Measurements from ENCODE around the gene KLC4.

The KLC4 gene

DNA sequence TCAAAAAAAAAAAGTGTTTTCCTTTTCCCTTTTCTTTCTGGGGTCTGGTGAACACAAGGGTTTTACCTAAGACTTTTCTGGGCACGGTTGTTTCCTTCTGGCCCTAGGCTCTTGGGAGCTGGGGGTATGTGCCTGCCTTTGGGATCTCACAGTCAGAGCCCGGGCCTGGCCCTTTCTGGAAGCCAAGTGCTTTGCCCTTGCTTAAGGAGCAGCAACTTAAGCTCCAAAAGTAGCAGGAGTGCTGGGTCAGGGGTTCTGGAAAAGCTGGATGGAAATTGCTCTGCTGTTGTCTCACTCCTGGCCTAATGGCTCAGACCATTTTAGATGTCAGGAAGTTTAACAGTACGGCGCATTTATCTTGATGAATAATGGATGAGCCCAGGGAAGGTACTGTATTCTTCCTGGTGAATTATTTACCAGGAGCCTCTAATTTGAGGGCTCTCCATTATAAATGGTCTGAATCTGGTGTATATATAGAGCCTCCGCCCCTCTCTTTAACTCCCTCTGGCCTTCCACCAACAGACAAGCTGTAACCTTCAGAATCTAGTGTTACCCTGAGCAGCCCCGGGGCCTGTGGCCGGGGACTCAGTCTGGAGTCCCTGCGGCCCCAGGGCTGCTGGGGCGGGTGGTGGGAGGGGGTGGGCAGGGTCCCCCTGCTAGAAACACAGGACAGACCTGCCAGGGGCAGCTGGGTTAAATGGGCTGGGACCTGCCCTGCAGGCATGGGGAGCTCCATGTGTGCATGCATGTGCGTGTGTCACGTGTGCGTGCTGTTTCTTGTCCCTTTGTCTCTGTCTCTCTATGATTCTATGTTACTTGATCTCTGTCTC lies 54.2 kb downstream of the KLC4 start:
- no peak for TF ChIP-seq RAD21 (IDR thresholded peaks at IDR 0.05; ENCODE audit: low read depth)
- no peak for TF ChIP-seq NFIC (IDR thresholded peaks at IDR 0.05)

GRCh38 chr6:43115365-43115764 lies 55.9 kb downstream of the KLC4 start:
- TF ChIP-seq, protein P1, sequence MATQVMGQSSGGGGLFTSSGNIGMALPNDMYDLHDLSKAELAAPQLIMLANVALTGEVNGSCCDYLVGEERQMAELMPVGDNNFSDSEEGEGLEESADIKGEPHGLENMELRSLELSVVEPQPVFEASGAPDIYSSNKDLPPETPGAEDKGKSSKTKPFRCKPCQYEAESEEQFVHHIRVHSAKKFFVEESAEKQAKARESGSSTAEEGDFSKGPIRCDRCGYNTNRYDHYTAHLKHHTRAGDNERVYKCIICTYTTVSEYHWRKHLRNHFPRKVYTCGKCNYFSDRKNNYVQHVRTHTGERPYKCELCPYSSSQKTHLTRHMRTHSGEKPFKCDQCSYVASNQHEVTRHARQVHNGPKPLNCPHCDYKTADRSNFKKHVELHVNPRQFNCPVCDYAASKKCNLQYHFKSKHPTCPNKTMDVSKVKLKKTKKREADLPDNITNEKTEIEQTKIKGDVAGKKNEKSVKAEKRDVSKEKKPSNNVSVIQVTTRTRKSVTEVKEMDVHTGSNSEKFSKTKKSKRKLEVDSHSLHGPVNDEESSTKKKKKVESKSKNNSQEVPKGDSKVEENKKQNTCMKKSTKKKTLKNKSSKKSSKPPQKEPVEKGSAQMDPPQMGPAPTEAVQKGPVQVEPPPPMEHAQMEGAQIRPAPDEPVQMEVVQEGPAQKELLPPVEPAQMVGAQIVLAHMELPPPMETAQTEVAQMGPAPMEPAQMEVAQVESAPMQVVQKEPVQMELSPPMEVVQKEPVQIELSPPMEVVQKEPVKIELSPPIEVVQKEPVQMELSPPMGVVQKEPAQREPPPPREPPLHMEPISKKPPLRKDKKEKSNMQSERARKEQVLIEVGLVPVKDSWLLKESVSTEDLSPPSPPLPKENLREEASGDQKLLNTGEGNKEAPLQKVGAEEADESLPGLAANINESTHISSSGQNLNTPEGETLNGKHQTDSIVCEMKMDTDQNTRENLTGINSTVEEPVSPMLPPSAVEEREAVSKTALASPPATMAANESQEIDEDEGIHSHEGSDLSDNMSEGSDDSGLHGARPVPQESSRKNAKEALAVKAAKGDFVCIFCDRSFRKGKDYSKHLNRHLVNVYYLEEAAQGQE (IDR thresholded peaks at IDR 0.05; ENCODE audit: low read depth) = no peak
- TF ChIP-seq ZBTB7A (IDR thresholded peaks at IDR 0.05; ENCODE audit: low read depth) = no peak

DNA sequence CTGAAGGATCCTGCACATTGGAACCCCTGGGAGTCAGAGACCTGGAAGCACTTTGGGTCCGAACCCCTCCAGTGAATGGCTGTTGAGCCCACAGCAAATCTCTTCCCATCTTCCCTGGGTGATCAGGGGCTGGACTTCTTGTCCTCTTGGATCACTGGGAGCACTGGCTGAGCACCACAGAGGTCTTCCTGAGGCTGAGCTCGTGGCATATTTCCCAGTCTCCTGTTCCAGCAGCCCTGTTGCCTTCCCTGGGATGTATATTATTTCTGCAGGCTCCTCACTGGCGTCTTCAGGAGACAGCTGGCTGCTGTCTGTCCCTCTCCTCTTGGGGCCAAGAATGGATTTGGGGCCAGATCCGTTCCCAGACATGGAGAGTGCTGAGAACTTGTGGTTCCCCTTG lies 60.1 kb downstream of the KLC4 start:
- no peak for TF ChIP-seq NFIC (IDR thresholded peaks at IDR 0.05)
- no peak for TF ChIP-seq EP300 (IDR thresholded peaks at IDR 0.05; ENCODE audit: borderline replicate concordance)
- no peak for TF ChIP-seq TCF12 (IDR thresholded peaks at IDR 0.05; ENCODE audit: low read depth)
- no peak for TF ChIP-seq FOXM1 (IDR thresholded peaks at IDR 0.05; ENCODE audit: borderline replicate concordance, low read depth)
- no peak for TF ChIP-seq EGR1 (IDR thresholded peaks at IDR 0.05)
- no peak for TF ChIP-seq RAD21 (IDR thresholded peaks at IDR 0.05; ENCODE audit: low read depth)
- no peak for TF ChIP-seq TEAD4 (IDR thresholded peaks at IDR 0.05)
- TF ChIP-seq CEBPB (IDR thresholded peaks at IDR 0.05) = no peak
- TF ChIP-seq MAX (IDR thresholded peaks at IDR 0.05) = no peak
- TF ChIP-seq, protein P2, sequence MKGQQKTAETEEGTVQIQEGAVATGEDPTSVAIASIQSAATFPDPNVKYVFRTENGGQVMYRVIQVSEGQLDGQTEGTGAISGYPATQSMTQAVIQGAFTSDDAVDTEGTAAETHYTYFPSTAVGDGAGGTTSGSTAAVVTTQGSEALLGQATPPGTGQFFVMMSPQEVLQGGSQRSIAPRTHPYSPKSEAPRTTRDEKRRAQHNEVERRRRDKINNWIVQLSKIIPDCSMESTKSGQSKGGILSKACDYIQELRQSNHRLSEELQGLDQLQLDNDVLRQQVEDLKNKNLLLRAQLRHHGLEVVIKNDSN (IDR thresholded peaks at IDR 0.05) = no peak

GRCh38 chr6:43120101-43120763 lies 60.8 kb downstream of the KLC4 start:
- TF ChIP-seq CEBPB (IDR thresholded peaks at IDR 0.05) = no peak
- no peak for TF ChIP-seq FOXM1 (IDR thresholded peaks at IDR 0.05; ENCODE audit: borderline replicate concordance, low read depth)
- no peak for TF ChIP-seq TAF1 (IDR thresholded peaks at IDR 0.05; ENCODE audit: low read depth)
- no peak for TF ChIP-seq RAD21 (IDR thresholded peaks at IDR 0.05; ENCODE audit: low read depth)
- TF ChIP-seq TCF12 (IDR thresholded peaks at IDR 0.05; ENCODE audit: low read depth) = no peak
- no peak for TF ChIP-seq EGR1 (IDR thresholded peaks at IDR 0.05)
- TF ChIP-seq NFIC (IDR thresholded peaks at IDR 0.05) = no peak
- TF ChIP-seq YY1 (IDR thresholded peaks at IDR 0.05; ENCODE audit: low read depth) = no peak
- TF ChIP-seq, protein P1 (IDR thresholded peaks at IDR 0.05; ENCODE audit: low read depth) = no peak
- no peak for TF ChIP-seq TEAD4 (IDR thresholded peaks at IDR 0.05)
- TF ChIP-seq MAX (IDR thresholded peaks at IDR 0.05) = no peak
- TF ChIP-seq CREB1 (IDR thresholded peaks at IDR 0.05; ENCODE audit: low read depth) = no peak
- TF ChIP-seq, protein P2 (IDR thresholded peaks at IDR 0.05) = no peak
- TF ChIP-seq EP300 (IDR thresholded peaks at IDR 0.05; ENCODE audit: borderline replicate concordance) = no peak
- no peak for TF ChIP-seq ZBTB7A (IDR thresholded peaks at IDR 0.05; ENCODE audit: low read depth)

GRCh38 chr6:43120944-43121913 lies 61.8 kb downstream of the KLC4 start:
- TF ChIP-seq ZBTB7A (IDR thresholded peaks at IDR 0.05; ENCODE audit: low read depth) (no peak), TCF12 (IDR thresholded peaks at IDR 0.05; ENCODE audit: low read depth) (no peak), EGR1 (IDR thresholded peaks at IDR 0.05) (no peak), TAF1 (IDR thresholded peaks at IDR 0.05; ENCODE audit: low read depth) (no peak)
- TF ChIP-seq, protein P1 (IDR thresholded peaks at IDR 0.05; ENCODE audit: low read depth) = no peak
